ENCODE measurements around the gene HECTD1. TPM values are rescaled to one million over a fixed set of nuclear protein-coding genes. Genes with fewer than 3 reads are reported as not detected.

HECTD1 gene
- total RNA-seq, 1 experiment from 2014 or later, result 317 TPM

DNA sequence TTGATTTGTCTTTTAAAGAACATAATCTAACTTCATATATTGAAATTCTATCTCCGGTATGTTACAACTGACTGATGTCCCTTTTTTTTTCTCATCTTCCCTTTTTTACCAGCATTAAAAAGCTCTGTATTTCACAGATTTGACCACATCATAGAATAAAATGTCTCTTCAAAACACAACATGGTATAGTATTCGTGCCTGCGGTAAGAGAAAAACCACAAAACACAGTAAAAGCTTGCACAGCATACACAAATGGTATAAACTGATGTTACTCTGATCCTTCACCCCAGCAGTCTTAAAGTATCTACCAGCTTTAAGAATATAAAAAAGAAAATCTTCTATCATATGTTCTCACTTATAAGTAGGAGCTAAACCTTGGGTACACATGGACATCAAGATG, 83.4 kb downstream of the HECTD1 start:
- no peak for DNase-seq
- H3K4me1 ChIP-seq (ENCODE audit: low read length), result peaks cover 11% of the 10 kb centered on the region
- no peak overlapping the region for H3K27ac ChIP-seq (ENCODE audit: low read length)
- no peaks in the 10 kb centered on the region for H3K9me2 ChIP-seq (replicated peaks; ENCODE audit: insufficient read depth, low read length)
- no peaks in the 10 kb centered on the region for H3K27me3 ChIP-seq (ENCODE audit: low read length)
- no peak overlapping the region for H3K9ac ChIP-seq (ENCODE audit: low read length)
- H4K20me1 ChIP-seq (ENCODE audit: insufficient read depth, low read depth, low read length), result no peaks in the 10 kb centered on the region
- peaks cover 51% of the 10 kb centered on the region for H3K79me2 ChIP-seq (ENCODE audit: low read length)
- no peak overlapping the region for H2AFZ ChIP-seq (ENCODE audit: low read length)
- H3K4me3 ChIP-seq (ENCODE audit: low read length), result no peak overlapping the region
- H3K9me3 ChIP-seq (ENCODE audit: low read length), result no peaks in the 10 kb centered on the region
- H3K36me3 ChIP-seq (ENCODE audit: insufficient read depth, low read length), result peaks cover 78% of the 10 kb centered on the region
- H3K4me2 ChIP-seq (ENCODE audit: low read depth, low read length, poor library complexity, severe bottlenecking), result no peak overlapping the region

DNA sequence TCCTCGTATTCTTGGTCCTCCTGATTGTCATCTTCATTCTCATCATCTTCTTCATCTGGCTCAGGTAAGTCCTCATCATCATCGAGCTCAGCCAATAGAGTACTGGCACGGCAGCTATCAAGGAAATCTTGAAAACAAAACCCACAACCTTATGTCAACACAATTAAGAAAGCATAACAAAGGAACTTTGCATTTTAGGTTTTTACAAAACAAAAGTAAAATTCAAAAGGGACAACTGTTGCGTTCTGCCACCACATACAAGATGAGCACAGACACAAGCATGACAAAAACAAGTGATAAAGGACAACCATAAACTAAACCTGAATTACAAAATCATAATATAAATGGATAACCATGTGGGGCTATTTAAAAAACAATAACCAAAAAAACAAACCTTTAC, 84.7 kb downstream of the HECTD1 start:
- no peaks in the 10 kb centered on the region for H3K9me2 ChIP-seq (replicated peaks; ENCODE audit: insufficient read depth, low read length)
- no peaks in the 10 kb centered on the region for H3K27me3 ChIP-seq (ENCODE audit: low read length)
- H3K4me1 ChIP-seq (ENCODE audit: low read length), result no peaks in the 10 kb centered on the region
- H3K79me2 ChIP-seq (ENCODE audit: low read length), result peaks cover 46% of the 10 kb centered on the region
- H3K4me2 ChIP-seq (ENCODE audit: low read depth, low read length, poor library complexity, severe bottlenecking), result no peak overlapping the region
- no peak for DNase-seq
- peaks cover 76% of the 10 kb centered on the region for H3K36me3 ChIP-seq (ENCODE audit: insufficient read depth, low read length)
- no peak overlapping the region for H2AFZ ChIP-seq (ENCODE audit: low read length)
- no peak overlapping the region for H3K4me3 ChIP-seq (ENCODE audit: low read length)
- H3K27ac ChIP-seq (ENCODE audit: low read length), result no peak overlapping the region
- no peaks in the 10 kb centered on the region for H4K20me1 ChIP-seq (ENCODE audit: insufficient read depth, low read depth, low read length)
- H3K9me3 ChIP-seq (ENCODE audit: low read length), result no peaks in the 10 kb centered on the region
- H3K9ac ChIP-seq (ENCODE audit: low read length), result no peak overlapping the region

DNA sequence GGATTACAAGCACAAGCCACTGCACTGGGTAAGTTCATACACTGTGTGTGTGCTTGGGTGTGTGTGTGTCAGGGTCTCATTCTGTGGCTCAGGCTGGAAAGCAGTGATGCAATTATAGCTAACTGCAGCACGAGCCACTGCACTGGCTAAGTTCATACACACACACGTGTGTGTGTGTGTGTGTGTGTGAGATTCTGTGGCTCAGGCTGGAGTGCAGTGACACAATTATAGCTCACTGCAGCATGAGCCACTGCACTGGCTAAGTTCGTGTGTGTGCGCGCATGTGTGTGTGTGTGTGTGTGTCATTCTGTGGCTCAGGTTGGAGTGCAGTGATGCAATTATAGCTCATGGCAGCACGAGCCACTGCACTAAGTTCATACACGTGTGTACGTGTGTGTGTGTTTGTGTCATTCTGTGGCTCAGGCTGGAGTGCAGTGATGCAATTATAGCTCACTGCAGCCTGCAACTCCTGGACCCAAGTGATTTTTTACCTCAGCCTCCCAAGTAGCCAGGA, 85.4 kb downstream of the HECTD1 start:
- Histone ChIP-seq H3K9me3 (ENCODE audit: low read length) (no peaks in the 10 kb centered on the region), H2AFZ (ENCODE audit: low read length) (no peak overlapping the region), H3K27me3 (ENCODE audit: low read length) (no peaks in the 10 kb centered on the region), H3K79me2 (ENCODE audit: low read length) (peaks cover 43% of the 10 kb centered on the region), H3K9me2 (replicated peaks; ENCODE audit: insufficient read depth, low read length) (no peaks in the 10 kb centered on the region), H3K36me3 (ENCODE audit: insufficient read depth, low read length) (peaks cover 78% of the 10 kb centered on the region), H4K20me1 (ENCODE audit: insufficient read depth, low read depth, low read length) (no peaks in the 10 kb centered on the region), H3K9ac (ENCODE audit: low read length) (no peak overlapping the region), H3K4me1 (ENCODE audit: low read length) (no peaks in the 10 kb centered on the region), H3K27ac (ENCODE audit: low read length) (no peak overlapping the region), H3K4me2 (ENCODE audit: low read depth, low read length, poor library complexity, severe bottlenecking) (no peak overlapping the region), H3K4me3 (ENCODE audit: low read length) (no peak overlapping the region)
- DNase-seq, result no peak

DNA sequence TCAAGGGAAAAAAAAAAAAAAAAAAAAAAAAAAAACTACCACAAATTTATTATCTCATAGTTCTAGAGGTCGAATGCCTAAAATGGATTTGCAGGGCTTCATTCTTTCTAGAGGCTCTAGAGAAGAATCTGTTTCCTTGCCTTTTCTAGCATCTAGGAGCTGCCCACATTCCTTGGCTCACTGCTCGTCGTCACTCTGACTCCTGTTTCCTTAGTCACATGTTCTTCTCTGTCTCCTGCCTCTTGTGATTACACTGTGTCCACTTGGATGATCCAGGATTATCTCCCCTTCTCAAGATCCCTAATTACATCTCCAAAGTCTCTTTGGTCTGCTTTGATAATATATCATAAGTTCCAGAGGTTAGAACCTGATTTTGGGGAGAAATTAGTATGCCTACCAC, 88.7 kb downstream of the HECTD1 start:
- DNase-seq, result no peak

DNA sequence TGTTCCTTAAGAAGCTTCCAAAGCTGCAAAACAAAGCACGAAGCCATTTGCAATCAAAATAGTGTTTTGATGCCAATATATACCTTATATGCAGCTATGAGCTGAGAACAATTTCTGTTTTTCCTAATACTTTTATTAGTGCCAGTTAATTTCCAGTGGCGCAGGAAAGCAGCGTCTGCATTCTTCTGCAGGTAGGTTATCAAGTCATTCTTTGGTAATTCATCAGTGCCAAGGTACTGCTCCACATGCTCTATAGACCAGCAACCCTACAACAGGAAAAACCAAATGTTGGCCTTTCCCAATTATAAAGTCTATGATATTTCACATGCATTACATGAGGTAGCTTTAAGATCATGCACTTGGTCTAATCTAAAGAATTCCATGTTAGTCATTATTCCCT, 93.8 kb downstream of the HECTD1 start:
- no peak for DNase-seq
- Histone ChIP-seq H2AFZ (ENCODE audit: low read length) (no peak overlapping the region), H4K20me1 (ENCODE audit: insufficient read depth, low read depth, low read length) (no peaks in the 10 kb centered on the region), H3K9ac (ENCODE audit: low read length) (no peak overlapping the region), H3K27ac (ENCODE audit: low read length) (no peak overlapping the region), H3K4me3 (ENCODE audit: low read length) (no peak overlapping the region), H3K4me2 (ENCODE audit: low read depth, low read length, poor library complexity, severe bottlenecking) (no peak overlapping the region), H3K4me1 (ENCODE audit: low read length) (peaks cover 22% of the 10 kb centered on the region), H3K27me3 (ENCODE audit: low read length) (no peaks in the 10 kb centered on the region), H3K79me2 (ENCODE audit: low read length) (peaks cover 34% of the 10 kb centered on the region), H3K36me3 (ENCODE audit: insufficient read depth, low read length) (peaks cover 83% of the 10 kb centered on the region), H3K9me2 (replicated peaks; ENCODE audit: insufficient read depth, low read length) (no peaks in the 10 kb centered on the region), H3K9me3 (ENCODE audit: low read length) (no peaks in the 10 kb centered on the region)

More for the DNA sequence above, 88.7 kb downstream of the HECTD1 start:
- H3K36me3 ChIP-seq (ENCODE audit: insufficient read depth, low read length), result peaks cover 84% of the 10 kb centered on the region
- H2AFZ ChIP-seq (ENCODE audit: low read length), result no peak overlapping the region
- no peak overlapping the region for H3K4me3 ChIP-seq (ENCODE audit: low read length)
- no peaks in the 10 kb centered on the region for H4K20me1 ChIP-seq (ENCODE audit: insufficient read depth, low read depth, low read length)
- peaks cover 37% of the 10 kb centered on the region for H3K79me2 ChIP-seq (ENCODE audit: low read length)
- no peaks in the 10 kb centered on the region for H3K27me3 ChIP-seq (ENCODE audit: low read length)
- H3K9me2 ChIP-seq (replicated peaks; ENCODE audit: insufficient read depth, low read length), result no peaks in the 10 kb centered on the region
- no peak overlapping the region for H3K4me2 ChIP-seq (ENCODE audit: low read depth, low read length, poor library complexity, severe bottlenecking)
- no peak overlapping the region for H3K9ac ChIP-seq (ENCODE audit: low read length)
- no peak overlapping the region for H3K27ac ChIP-seq (ENCODE audit: low read length)
- no peaks in the 10 kb centered on the region for H3K4me1 ChIP-seq (ENCODE audit: low read length)
- no peaks in the 10 kb centered on the region for H3K9me3 ChIP-seq (ENCODE audit: low read length)

DNA sequence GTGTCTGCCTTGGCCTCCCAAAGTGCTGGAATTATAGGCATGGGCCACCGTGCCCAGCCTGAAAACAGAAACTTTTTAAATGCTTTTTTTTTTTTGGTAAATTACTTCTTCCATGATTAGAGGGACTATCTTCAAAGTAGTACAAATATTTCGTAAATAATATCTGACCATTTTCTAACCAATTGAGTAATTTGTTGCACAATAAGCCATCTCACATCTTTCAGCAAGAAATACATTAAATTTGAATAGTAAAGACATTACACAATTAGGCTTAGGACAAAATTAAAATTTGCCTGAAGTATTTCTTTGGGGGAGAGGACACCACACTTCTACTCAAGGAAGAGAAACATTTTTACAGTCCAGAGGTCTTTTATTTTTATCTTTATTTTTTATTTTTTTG, 96.7 kb downstream of the HECTD1 start:
- DNase-seq, result no peak
- H3K27me3 ChIP-seq (ENCODE audit: low read length), result no peaks in the 10 kb centered on the region
- H3K27ac ChIP-seq (ENCODE audit: low read length), result peak overlapping the region; percentile 86
- no peak overlapping the region for H2AFZ ChIP-seq (ENCODE audit: low read length)
- H3K9me2 ChIP-seq (replicated peaks; ENCODE audit: insufficient read depth, low read length), result no peaks in the 10 kb centered on the region
- H3K9me3 ChIP-seq (ENCODE audit: low read length), result no peaks in the 10 kb centered on the region
- peaks cover 26% of the 10 kb centered on the region for H3K4me1 ChIP-seq (ENCODE audit: low read length)
- peaks cover 34% of the 10 kb centered on the region for H3K79me2 ChIP-seq (ENCODE audit: low read length)
- H4K20me1 ChIP-seq (ENCODE audit: insufficient read depth, low read depth, low read length), result no peaks in the 10 kb centered on the region
- peaks cover 86% of the 10 kb centered on the region for H3K36me3 ChIP-seq (ENCODE audit: insufficient read depth, low read length)
- H3K4me2 ChIP-seq (ENCODE audit: low read depth, low read length, poor library complexity, severe bottlenecking), result no peak overlapping the region
- no peak overlapping the region for H3K9ac ChIP-seq (ENCODE audit: low read length)
- H3K4me3 ChIP-seq (ENCODE audit: low read length), result no peak overlapping the region

DNA sequence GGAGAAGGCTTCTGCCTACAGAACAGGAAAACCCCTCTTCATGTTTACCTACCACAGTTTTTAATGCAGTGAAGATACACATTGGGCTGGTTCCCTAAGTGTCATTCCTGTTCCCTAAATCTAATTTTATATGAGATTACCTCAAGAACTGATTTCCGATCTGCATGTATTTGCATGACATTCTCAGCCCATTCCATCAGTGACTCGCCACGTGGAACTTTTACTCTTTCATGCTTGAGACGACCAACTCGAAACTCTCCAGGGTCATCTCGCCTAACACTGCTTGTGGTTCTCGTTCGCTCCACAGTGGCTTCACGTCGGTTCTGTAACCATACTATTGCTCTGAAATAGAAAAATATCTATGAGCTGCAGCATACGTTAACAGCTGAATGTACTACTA, 98.3 kb downstream of the HECTD1 start:
- no peak overlapping the region for H2AFZ ChIP-seq (ENCODE audit: low read length)
- H3K4me1 ChIP-seq (ENCODE audit: low read length), result peaks cover 26% of the 10 kb centered on the region
- no peak overlapping the region for H3K4me3 ChIP-seq (ENCODE audit: low read length)
- DNase-seq, result peak; percentile 79
- H3K9me2 ChIP-seq (replicated peaks; ENCODE audit: insufficient read depth, low read length), result no peaks in the 10 kb centered on the region
- H3K79me2 ChIP-seq (ENCODE audit: low read length), result peaks cover 28% of the 10 kb centered on the region
- H4K20me1 ChIP-seq (ENCODE audit: insufficient read depth, low read depth, low read length), result no peaks in the 10 kb centered on the region
- no peaks in the 10 kb centered on the region for H3K9me3 ChIP-seq (ENCODE audit: low read length)
- H3K36me3 ChIP-seq (ENCODE audit: insufficient read depth, low read length), result peaks cover 85% of the 10 kb centered on the region
- H3K9ac ChIP-seq (ENCODE audit: low read length), result peak overlapping the region; percentile 11; the same call in 1 of the 2 replicates
- H3K27ac ChIP-seq (ENCODE audit: low read length), result peak overlapping the region; percentile 86
- H3K4me2 ChIP-seq (ENCODE audit: low read depth, low read length, poor library complexity, severe bottlenecking), result peak overlapping the region; percentile 28
- H3K27me3 ChIP-seq (ENCODE audit: low read length), result no peaks in the 10 kb centered on the region

DNA sequence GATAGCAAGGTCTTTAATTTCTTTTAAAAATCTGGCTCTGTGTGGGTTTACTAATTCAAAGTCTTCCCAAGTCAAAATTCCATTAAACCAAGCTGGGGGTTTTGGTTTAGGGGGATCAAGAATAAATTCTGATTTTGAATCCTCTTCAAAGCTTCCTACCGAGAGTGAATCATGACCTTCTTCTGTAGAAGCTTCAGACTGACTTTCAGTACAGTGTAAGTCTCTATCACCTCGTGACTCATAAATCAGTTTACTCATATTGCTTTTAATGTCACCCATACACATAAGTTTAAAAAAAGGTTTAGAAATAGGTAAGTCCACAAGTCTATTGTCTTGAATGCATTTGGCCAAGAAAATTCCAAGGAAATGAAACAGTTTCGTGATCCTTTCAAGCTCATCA, 100.8 kb downstream of the HECTD1 start:
- Histone ChIP-seq H3K4me1 (ENCODE audit: low read length) (peaks cover 26% of the 10 kb centered on the region), H3K4me3 (ENCODE audit: low read length) (no peak overlapping the region), H4K20me1 (ENCODE audit: insufficient read depth, low read depth, low read length) (no peaks in the 10 kb centered on the region), H3K4me2 (ENCODE audit: low read depth, low read length, poor library complexity, severe bottlenecking) (no peak overlapping the region), H3K9ac (ENCODE audit: low read length) (no peak overlapping the region), H3K27me3 (ENCODE audit: low read length) (no peaks in the 10 kb centered on the region), H3K27ac (ENCODE audit: low read length) (no peak overlapping the region), H2AFZ (ENCODE audit: low read length) (no peak overlapping the region), H3K36me3 (ENCODE audit: insufficient read depth, low read length) (peaks cover 83% of the 10 kb centered on the region), H3K9me2 (replicated peaks; ENCODE audit: insufficient read depth, low read length) (no peaks in the 10 kb centered on the region), H3K9me3 (ENCODE audit: low read length) (no peaks in the 10 kb centered on the region), H3K79me2 (ENCODE audit: low read length) (0 out of 2 replicates have a peak, but pooled peaks cover 11% of the 10 kb centered on the region)
- DNase-seq, result no peak

DNA sequence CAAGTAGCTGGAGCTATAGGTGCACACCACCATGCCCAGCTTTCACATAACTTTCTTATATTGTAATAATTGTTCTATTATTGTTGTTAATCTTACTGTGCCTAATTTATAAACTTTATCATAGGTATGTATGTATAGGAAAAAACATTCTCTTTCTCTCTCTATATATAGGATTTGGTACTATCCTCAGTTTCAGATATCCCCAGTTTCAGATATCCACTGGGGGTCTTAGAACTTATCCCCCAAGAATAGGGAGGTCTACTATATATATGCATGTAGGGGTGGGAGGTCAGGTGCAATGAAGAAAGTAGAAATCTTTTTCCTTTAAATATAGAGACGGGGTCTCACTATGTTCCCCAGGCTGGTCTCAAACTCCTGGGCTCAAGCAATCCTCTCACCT, 110.5 kb downstream of the HECTD1 start:
- H3K4me2 ChIP-seq (ENCODE audit: low read depth, low read length, poor library complexity, severe bottlenecking), result no peak overlapping the region
- no peak for DNase-seq
- H3K36me3 ChIP-seq (ENCODE audit: insufficient read depth, low read length), result peaks cover 39% of the 10 kb centered on the region
- no peaks in the 10 kb centered on the region for H3K4me1 ChIP-seq (ENCODE audit: low read length)
- H3K27me3 ChIP-seq (ENCODE audit: low read length), result no peaks in the 10 kb centered on the region
- no peak overlapping the region for H2AFZ ChIP-seq (ENCODE audit: low read length)
- no peak overlapping the region for H3K27ac ChIP-seq (ENCODE audit: low read length)
- H3K9me3 ChIP-seq (ENCODE audit: low read length), result no peaks in the 10 kb centered on the region
- no peak overlapping the region for H3K9ac ChIP-seq (ENCODE audit: low read length)
- H4K20me1 ChIP-seq (ENCODE audit: insufficient read depth, low read depth, low read length), result no peaks in the 10 kb centered on the region
- H3K79me2 ChIP-seq (ENCODE audit: low read length), result no peaks in the 10 kb centered on the region
- H3K4me3 ChIP-seq (ENCODE audit: low read length), result no peak overlapping the region
- H3K9me2 ChIP-seq (replicated peaks; ENCODE audit: insufficient read depth, low read length), result no peaks in the 10 kb centered on the region

All from Karpas-422 (cell line).